Anterior cingulate cortex (tissue), 58 donors: ENCODE results near the gene AMPH.
A peak's percentile ranks its signal among the peaks of the same experiment; 100 is the strongest.
"Not testable (repeated sequence)": the region's sequence is repeated elsewhere in the genome, so short reads cannot be mapped to it uniquely, and the experiment has no call there.

ENCODE experiments used
- DNase-seq, 58 donors: peaks; one replicate each; lab custom pipeline; 2025; lab: John Stamatoyannopoulos, UW

AMPH gene

DNA sequence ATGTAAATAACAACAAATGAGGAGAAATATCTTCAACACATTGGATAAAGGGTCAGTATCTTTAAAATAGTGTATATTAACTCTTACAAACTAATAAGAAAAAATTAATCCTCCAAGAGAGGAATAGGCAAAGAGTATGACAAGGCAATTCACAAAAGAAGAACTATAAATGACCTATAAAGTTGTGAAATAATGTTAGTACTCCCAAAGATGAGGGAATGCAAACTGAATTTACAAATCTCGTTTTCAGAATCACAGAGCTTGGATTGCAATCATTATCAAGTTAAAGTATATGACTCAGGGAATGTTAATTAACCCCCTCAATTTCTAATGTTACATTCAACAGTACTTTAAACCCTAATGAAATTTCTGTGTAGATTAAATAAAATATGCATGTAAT lies 270.4 kb downstream of the AMPH start:
- DNase-seq = no peak

DNA sequence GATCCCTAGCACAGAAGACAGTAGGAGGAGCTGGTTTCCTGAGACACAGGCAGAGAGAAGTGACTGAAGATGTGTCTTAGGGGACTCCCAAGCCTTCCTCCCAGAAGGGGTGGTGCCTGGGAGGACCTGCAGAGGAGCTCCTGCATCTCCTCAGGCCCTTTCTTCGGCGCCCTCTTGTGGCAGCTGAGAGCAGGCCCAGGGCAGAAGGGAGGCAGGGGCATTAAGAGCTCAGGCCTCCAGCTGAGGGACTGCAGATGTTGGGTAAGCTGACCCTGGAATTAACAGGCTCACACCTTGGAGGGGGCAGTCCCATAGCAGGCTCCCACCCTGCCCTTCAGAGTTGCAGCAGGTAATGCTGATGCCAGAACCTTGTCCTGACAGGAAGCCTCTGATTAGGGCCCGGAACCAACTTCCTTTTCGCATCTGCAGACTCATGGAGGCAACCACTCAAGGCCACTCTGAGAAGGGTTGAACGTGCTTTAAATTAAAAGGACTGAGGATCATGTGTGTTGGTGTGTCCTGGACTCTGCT lies 272.0 kb downstream of the AMPH start:
- DNase-seq = peak in 15 of 58 donors; percentile 11 to 60 (median 26)

DNA sequence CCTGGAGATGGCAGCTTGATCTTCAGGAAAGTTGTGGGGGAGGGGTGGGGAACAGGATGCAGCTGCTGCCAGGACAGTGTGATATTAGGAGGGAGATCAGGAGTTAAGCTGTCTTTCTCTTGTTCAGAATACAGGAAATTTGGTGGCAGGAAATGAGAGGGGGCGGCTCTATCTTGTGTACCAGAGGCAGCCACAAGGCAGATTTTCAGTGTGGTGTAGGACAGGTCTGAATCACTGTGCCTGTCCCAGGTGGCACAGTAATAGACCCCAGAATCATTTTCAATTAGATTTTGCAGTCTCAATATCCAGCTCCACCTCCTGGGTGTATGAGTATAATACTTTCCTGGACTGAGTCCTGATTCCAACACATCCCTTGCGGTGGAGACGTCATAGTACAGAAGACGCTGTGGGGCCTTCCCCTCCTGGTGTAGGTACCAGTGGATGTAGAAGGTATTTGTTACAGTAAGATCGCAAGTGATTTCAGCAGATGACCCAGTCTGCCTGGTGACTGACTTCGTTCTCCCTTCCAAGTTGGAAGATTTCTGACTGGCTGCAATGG lies 272.8 kb downstream of the AMPH start:
- DNase-seq = not testable (repeated sequence)

- DNase-seq = peak in 2 of 58 donors; percentile 9 to 13
These were observed 276.8 kb downstream of the AMPH start for GRCh38 chr7:38354271-38354851.

DNA sequence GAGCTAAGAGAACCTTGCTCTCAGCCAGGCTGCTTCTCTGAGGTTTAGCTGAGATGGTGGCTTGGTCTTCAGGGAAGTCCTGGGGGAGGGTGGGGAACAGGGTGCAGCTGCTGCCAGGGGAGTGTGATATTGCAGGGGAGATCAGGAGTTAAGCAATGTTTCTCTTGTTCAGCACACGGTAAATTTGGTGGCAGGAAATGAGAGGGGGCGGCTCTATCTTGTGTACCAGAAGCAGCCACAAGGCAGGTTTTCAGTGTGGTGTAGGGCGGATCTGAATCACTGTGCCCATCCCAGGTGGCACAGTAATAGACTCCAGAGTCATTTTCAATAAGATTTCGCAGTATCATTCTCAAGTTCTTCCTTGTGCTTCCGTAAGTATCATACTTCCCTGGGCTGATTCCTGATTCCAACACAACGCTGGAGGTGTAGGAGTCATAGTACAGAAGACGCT lies 277.7 kb downstream of the AMPH start:
- not testable (repeated sequence) for DNase-seq

DNA sequence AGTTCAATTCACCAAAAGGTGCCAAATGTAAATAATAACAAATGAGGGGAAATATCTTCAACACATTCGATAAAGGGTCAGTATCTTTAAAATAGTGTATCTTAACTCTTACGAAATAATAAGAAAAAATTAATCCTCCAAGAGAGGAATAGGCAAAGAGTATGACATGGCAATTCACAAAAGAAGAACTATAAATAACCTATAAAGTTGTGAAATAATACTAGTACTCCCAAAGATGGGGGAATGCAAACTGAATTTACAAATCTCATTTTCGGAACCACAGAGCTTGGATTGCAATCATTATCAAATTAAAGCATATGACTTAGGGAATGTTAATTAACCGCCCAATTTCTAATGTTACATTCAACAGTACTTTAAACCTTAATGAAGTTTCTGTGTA lies 279.6 kb downstream of the AMPH start:
- no peak for DNase-seq

GRCh38 chr7:38350777-38351176 lies 280.4 kb downstream of the AMPH start:
- DNase-seq = not testable (repeated sequence)

DNA sequence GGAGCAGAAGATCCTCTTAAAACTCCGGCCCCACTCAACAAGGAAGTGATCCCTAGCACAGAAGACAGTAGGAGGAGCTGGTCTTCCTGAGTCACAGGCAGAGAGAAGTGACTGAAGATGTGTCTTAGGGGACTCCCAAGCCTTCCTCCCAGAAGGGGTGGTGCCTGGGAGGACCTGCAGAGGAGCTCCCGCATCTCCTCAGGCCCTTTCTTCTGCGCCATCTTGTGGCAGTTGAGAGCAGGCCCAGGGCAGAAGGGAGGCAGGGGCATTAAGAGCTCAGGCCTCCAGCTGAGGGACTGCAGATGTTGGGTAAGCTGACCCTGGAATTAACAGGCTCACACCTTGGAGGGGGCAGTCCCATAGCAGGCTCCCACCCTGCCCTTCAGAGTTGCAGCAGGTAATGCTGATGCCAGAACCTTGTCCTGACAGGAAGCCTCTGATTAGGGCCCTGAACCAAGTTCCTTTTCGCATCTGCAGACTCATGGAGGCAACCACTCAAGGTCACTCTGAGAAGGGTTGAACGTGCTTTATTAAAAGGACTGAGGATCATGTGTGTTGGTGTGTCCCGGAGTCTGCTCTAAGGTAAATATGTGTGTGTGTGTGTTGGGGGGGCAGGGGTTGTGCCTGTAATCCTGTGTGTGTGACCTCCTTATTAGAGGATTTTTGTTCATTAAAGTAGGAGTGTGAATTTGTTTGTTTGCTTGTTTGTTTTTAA lies 281.1 kb downstream of the AMPH start:
- DNase-seq = not testable (repeated sequence)

- not testable (repeated sequence) for DNase-seq
These were observed 281.9 kb downstream of the AMPH start for GRCh38 chr7:38349126-38349795.

DNA sequence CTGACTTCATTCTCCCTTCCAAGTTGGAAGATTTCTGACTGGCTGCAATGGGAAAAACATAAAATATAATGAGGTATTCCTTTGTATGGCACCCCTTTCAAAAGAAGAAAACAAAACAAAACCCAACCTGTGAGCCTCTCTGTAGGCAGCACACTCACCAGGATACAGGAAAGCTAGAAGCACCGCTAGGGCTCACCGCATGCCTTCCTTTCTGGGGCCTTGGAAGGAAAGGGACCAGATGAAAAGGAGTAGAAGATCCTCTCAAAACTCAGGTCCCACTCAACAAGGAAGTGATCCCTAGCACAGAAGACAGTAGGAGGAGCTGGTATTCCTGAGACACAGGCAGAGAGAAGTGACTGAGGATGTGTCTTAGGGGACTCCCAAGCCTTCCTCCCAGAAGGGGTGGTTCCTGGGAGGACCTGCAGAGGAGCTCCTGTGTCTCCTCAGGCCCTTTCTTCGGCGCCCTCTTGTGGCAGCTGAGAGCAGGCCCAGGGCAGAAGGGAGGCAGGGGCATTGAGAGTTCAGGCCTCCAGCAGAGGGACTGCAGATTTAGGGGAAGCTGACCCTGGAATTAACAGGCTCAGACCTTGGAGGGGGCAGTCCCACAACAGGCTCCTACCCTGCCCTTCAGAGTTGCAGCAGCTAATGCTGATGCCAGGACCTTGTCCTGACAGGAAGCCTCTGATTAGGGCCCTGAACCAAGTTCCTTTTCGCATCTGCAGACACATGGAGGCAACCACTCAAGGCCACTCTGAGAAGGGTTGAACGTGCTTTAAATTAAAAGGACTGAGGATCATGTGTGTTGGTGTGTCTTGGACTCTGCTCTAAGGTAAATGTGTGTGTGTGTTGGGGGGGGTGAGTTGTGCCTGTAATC lies 285.6 kb downstream of the AMPH start:
- DNase-seq = peak in 7 of 58 donors; percentile 8 to 41 (median 25)

DNA sequence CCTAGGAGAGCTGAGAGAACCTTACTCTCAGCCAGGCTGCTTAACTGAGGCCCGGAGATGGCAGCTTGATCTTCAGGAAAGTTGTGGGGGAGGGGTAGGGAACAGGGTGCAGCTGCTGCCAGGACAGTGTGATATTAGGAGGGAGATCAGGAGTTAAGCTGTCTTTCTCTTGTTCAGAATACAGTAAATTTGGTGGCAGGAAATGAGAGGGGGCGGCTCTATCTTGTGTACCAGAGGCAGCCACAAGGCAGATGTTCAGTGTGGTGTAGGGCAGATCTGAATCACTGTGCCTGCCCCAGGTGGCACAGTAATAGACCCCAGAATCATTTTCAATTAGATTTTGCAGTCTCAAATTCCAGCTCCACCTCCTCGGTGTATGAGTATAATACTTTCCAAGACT lies 286.4 kb downstream of the AMPH start:
- not testable (repeated sequence) for DNase-seq

DNA sequence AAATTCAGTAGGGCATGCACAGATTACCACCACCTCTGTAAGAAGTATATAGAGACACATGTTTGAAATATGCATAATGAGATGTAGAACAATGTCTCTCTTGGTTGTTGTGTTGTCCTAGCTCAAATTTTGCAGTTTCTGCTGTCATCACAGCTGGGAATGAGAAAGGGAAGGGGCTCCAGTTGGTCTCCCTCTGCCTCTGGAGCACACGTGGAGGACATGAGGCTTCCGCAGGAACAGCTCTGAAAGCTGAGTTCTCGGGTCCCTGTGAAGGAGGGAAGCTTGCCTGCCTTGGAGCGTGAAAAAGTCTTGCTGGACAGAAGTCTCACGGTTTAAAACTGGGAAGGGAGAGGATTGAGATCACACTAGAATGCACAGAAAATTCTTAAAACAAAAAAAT lies 289.0 kb downstream of the AMPH start:
- DNase-seq = not testable (repeated sequence)

DNA sequence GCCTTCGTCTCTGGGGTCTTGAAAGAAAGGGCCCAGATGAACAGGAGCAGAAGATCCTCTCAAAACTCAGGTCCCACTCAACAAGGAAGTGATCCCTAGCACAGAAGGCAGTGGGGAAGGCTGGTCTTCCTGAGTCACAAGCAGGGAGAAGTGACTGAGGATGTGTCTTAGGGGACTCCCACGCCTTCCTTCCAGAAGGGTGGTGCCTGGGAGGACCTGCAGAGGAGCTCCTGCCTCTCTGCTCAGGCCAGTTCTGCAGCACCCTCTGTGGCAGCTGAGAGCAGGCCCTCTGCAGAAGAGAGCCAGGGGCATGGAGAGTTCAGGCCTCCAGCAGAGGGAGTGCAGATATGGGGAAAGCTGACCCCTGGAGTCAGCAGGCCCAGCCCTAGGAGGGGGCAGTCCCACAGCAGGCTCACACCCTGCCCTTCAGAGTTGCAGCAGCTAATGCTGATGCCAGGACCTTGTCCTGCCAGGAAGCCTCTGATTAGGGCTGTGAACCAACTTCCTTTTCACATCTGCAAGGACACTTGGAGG lies 289.9 kb downstream of the AMPH start:
- not testable (repeated sequence) for DNase-seq

DNA sequence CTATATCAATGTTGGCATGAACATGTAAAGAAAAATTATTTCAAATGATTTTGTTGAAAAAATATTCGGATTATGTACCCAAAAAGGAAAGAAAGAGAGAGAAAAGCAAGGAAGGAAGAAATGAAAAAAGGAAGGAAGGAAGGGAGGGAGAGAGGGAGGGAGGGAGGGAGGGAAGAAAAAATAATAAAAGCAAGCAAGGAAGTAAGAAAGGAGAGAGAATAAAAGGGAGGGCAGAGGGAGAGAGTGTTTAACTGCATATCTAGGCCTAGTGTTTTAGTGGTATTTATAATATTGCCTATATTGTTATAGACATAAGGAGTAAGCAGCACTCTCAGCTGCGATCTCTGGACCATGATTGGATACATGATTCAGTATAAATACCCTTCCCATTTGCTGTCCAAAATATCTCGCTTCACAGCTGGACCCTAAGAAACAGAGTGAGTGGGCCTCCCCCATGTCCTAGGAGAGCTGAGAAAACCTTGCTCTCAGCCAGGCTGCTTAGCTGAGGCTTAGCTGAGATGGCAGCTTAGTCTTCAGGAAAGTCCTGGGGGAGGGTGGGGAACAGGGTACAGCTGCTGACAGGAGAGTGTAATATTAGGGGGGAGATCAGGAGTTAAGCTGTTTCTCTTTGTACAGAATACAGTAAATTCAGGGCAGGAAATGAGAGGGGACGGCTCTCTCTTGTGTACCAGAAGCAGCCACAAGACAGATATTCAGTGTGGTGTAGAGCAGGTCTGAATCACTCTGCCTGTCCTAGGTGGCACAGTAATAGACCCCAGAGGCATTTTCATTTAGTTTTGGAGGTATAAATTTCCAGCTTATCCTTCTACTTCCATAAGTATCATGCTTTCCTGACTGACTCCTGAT lies 291.0 kb downstream of the AMPH start:
- no peak for DNase-seq

GRCh38 chr7:38336148-38336515 lies 295.0 kb downstream of the AMPH start:
- not testable (repeated sequence) for DNase-seq

- peak in 54 of 58 donors; percentile 19 to 90 (median 66) for DNase-seq
These were observed 295.6 kb downstream of the AMPH start for GRCh38 chr7:38335492-38336147.

DNA sequence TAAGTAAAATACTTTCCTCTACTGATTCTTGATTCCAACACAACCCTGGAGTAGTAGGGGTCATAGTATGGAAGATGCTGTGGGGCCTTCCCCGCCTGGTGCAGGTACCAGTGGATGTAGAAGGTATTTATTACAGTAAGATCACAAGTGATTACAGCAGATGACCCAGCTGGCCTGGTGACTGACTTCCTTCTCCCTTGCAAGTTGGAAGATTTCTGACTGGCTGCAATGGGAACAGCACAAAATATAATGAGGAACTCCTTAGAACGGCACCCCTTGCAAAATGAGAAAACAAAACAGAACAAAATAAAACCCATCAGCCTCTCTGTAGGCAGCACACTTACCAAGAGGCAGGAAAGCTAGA lies 296.1 kb downstream of the AMPH start:
- no peak for DNase-seq

DNA sequence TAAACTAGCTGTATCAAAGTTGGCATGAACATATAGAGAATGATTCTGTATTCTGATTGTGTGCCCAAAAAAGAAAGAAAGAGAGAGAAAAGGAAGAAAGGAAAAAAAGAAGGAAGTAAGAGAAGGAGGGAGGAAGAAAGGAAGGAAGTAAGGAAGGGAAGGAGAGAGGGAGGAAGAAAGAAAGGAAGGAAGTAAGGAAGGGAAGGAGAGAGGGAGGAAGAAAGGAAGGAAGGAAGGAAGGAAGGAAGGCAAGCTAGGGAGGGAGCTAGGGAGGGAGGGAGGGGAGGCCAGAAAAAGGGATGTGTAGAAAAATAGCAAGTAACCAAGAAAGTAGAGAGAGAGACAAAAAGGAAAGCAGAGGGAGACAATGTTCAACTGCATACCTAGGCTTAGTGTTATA lies 297.0 kb downstream of the AMPH start:
- DNase-seq = no peak
